Stimulated activated naive CD8-positive, alpha-beta T cell treated with anti-CD3 and anti-CD28 coated beads, Interleukin-15, amount 100 ng/mL, for 72 hours (primary cell): ENCODE results near the gene FAM53B.
A peak's percentile ranks its signal among the peaks of the same experiment; 100 is the strongest.
"Not testable (repeated sequence)": the region's sequence is repeated elsewhere in the genome, so short reads cannot be mapped to it uniquely, and the experiment has no call there.

ENCODE experiments used
- ATAC-seq: fragments of 150-1000 bp; cut with Tn5 transposase; 2 replicates; pipeline ENCODE4 v1.10.0; 2021; ENCODE audit warnings: mild to moderate bottlenecking, moderate library complexity
- DNase-seq, 2 donors: peaks; one replicate each; pipeline ENCODE4 v3.0.0; 2021 to 2022
- H3K27ac Mint-ChIP-seq, 2 donors: one replicate each; pipeline ENCODE4 v1.8.0; 2022; ENCODE audit warnings: mild to moderate bottlenecking in 2 of 2, mixed read lengths in 2 of 2, moderate library complexity in 2 of 2
- H3K27me3 Mint-ChIP-seq: one replicate; pipeline ENCODE4 v1.8.0; 2022; ENCODE audit warnings: mixed read lengths
- H3K4me1 Mint-ChIP-seq: one replicate; pipeline ENCODE4 v1.8.0; 2022; ENCODE audit warnings: mild to moderate bottlenecking, mixed read lengths
- H3K4me3 Mint-ChIP-seq, 2 donors: one replicate each; pipeline ENCODE4 v1.8.0; 2022; ENCODE audit warnings: mild to moderate bottlenecking in 2 of 2, mixed read lengths in 2 of 2, moderate library complexity in 1 of 2
- H3K9me3 Mint-ChIP-seq, 2 donors: one replicate each; pipeline ENCODE4 v1.8.0; 2022; ENCODE audit warnings: mixed read lengths in 2 of 2

The FAM53B gene

DNA sequence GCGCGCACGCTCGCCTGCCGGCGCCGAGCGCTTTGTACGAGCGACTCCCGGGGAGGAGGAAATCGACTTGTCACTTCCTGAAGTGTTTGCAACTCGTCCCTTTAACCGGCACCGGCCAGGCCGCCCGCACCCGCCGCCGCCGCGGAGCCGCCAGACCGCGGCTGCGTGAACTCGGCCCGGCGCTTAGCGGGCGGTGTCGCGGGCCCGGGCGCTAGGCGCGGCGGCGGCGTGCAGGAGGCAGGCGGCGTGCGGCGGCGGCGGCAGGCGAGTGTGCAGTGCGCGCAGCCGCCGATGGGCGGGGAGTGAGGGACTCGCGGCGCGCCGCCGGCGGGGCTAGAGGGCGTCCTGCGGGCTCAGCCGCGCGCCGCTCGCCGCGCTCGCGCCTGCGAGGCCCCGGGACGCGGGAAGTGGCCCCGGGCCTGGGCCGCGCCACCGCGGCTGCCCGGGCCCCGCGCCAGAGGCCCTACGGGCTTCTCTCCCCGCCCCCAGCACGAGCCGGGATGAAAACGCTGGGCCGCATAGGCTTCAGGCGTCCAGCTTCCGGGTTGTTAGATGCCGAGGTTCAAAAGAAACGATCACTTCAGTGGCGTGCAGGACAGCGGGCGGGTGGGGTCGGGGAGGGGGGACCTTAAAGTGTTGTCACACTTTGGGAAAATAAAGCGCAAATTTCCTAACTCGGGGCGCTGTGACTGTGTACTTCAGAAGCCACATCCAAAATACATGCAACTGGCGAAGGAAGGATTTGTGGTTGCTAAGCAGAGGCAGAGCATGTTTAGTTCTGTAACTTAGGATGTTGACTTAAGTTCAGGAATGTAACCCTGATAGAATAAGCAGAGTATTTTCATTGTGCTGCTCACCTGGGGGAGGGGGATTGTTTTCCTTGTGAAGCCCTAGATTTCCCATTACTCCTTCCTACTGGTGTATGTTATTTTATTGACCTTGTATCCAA is at the start of gene FAM53B:
Gene FAM53B (minus strand): TSS at position 277 of the 949 bp plus-strand sequence. CDS start 37,665 bp downstream, outside the sequence.
- Mint-ChIP-seq H3K27me3 (peaks cover 20% of the 10 kb centered on the region), H3K4me3 (peak within 1 kb of the TSS; percentile 96 to 98), H3K4me1 (peaks cover 45% of the 10 kb centered on the region), H3K27ac (peak within 1 kb of the TSS; percentile 71 to 94), H3K9me3 (no peaks in the 10 kb centered on the region)
- ATAC-seq (peak; percentile 86), DNase-seq (peak; percentile 77 to 82)

- ATAC-seq (no peak), DNase-seq (no peak)
- Mint-ChIP-seq H3K4me3 (peak overlapping the region; percentile 90 to 97), H3K27ac (peak overlapping the region in 1 of 2 donors; percentile 98), H3K9me3 (no peaks in the 10 kb centered on the region), H3K27me3 (no peaks in the 10 kb centered on the region), H3K4me1 (peaks cover 16% of the 10 kb centered on the region)
Measured at GRCh38 chr10:124792998-124793352, 48.8 kb upstream of the FAM53B start.

DNA sequence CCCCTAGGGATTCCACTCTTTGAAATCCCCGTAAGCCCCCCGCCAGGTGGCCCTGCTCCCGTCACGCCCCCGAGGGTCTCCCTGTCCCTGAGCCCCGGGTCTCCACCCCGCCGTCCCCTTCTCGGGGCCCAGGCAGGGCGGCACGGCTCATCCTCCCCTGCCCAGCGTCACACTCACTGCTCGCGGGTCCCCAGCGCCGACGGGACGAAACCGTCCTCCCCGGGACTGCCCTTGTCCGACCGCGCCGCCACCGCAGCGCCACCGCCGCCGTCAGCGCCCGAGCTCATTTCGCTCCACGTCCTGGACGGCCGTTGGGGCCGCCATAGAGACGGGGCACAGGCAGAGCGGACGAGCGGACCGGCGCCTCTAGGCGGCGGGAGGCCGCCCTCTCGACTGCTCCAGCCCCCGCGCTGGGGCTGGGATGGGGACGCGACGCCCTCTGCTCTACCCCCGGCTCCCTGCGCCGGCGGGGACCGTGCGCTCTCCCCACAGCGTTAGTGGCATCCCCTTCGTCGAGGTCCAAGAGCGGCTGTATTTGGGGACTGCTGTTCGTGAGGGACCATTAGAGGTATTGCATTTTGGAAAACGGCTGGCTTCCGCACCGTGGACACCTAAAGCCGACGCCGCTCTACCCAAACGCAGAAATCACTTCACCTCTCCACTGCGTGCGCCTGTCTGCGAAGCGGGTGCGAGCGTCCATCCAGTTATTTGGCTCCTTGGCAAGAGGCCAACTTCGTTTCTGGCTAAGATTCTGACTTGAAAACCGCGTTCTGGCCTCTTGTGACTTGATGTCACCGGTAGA is 47.6 kb upstream of the FAM53B start, which contains the start of gene EEF1AKMT2:
Gene EEF1AKMT2 (minus strand): TSS at position 341 of the 802 bp plus-strand sequence. CDS start 54 bp downstream, at position 287.
- H3K9me3 Mint-ChIP-seq, result no peaks in the 10 kb centered on the region
- H3K27ac Mint-ChIP-seq, result peak within 1 kb of the TSS; percentile 98
- no peaks in the 10 kb centered on the region for H3K27me3 Mint-ChIP-seq
- peak; percentile 90 to 91 for DNase-seq
- peak; percentile 99 for ATAC-seq
- peaks cover 16% of the 10 kb centered on the region for H3K4me1 Mint-ChIP-seq
- peak within 1 kb of the TSS; percentile 90 to 97 for H3K4me3 Mint-ChIP-seq

- not testable (repeated sequence) for ATAC-seq, H3K4me3 Mint-ChIP-seq, H3K27ac Mint-ChIP-seq, H3K4me1 Mint-ChIP-seq, DNase-seq, H3K9me3 Mint-ChIP-seq, H3K27me3 Mint-ChIP-seq
Measured at GRCh38 chr10:124782900-124783299, 38.7 kb upstream of the FAM53B start.

DNA sequence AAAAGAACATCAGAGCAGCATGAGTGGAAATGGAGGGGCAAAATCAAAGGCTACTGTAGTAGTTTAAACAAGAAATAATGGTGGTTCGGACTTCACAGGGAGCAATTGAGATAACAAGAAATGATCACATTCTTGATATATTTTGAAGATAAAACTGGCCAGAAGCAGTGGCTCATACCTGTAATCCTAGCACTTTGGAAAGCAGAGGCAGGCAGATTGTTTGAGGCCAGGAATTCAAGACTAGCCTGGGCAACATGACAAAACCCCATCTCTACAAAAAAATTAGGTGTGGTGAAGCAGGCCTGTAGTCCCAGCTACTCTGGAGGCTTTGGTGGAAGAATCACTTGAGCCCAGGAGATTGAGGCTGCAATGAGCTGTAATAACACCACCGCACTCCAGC is 24.6 kb upstream of the FAM53B start:
- H3K4me1 Mint-ChIP-seq, result no peaks in the 10 kb centered on the region
- DNase-seq, result no peak
- H3K27ac Mint-ChIP-seq, result no peak overlapping the region
- no peak overlapping the region for H3K4me3 Mint-ChIP-seq
- ATAC-seq, result no peak
- no peaks in the 10 kb centered on the region for H3K27me3 Mint-ChIP-seq
- no peaks in the 10 kb centered on the region for H3K9me3 Mint-ChIP-seq

- H3K27ac Mint-ChIP-seq, result no peak overlapping the region
- H3K27me3 Mint-ChIP-seq, result no peaks in the 10 kb centered on the region
- no peak for DNase-seq
- H3K4me1 Mint-ChIP-seq, result no peaks in the 10 kb centered on the region
- ATAC-seq, result no peak
- H3K4me3 Mint-ChIP-seq, result no peak overlapping the region
- no peaks in the 10 kb centered on the region for H3K9me3 Mint-ChIP-seq
Measured at GRCh38 chr10:124765256-124765655, 21.1 kb upstream of the FAM53B start.

GRCh38 chr10:124763267-124763666 is 19.1 kb upstream of the FAM53B start:
- DNase-seq, result no peak
- no peaks in the 10 kb centered on the region for H3K4me1 Mint-ChIP-seq

DNA sequence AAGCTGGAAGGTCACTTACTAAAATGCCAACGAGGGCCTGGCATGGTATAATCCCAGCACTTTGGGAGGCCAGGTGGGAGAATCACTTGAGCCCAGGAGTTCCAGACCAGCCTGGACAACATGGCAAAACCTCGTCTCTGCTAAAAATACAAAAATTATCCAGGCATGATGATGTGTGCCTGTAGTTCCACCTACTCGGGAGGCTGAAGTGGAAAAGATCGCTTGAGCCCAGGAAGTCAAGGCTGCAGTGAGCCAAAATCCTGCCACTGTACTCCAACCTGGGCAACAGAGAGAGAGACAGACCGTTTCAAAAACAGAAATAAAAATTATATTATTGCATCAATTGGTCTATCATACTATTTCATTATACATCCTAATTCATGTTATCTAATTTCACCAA is 18.1 kb upstream of the FAM53B start:
- Mint-ChIP-seq H3K9me3 (no peaks in the 10 kb centered on the region), H3K4me1 (no peaks in the 10 kb centered on the region), H3K4me3 (no peak overlapping the region), H3K27ac (peak overlapping the region in 1 of 2 donors; percentile 66), H3K27me3 (no peaks in the 10 kb centered on the region)
- ATAC-seq (no peak), DNase-seq (no peak)

More at GRCh38 chr10:124763267-124763666, 19.1 kb upstream of the FAM53B start:
- Mint-ChIP-seq H3K27me3 (no peaks in the 10 kb centered on the region), H3K4me3 (no peak overlapping the region), H3K27ac (no peak overlapping the region), H3K9me3 (no peaks in the 10 kb centered on the region)
- ATAC-seq, result no peak

- Mint-ChIP-seq H3K9me3 (no peaks in the 10 kb centered on the region), H3K27ac (no peak overlapping the region), H3K4me1 (no peaks in the 10 kb centered on the region), H3K4me3 (no peak overlapping the region), H3K27me3 (no peaks in the 10 kb centered on the region)
- ATAC-seq (no peak), DNase-seq (no peak)
Measured at GRCh38 chr10:124756156-124756903, 12.2 kb upstream of the FAM53B start.

- Mint-ChIP-seq H3K27ac (no peak overlapping the region), H3K4me1 (no peaks in the 10 kb centered on the region), H3K4me3 (no peak overlapping the region), H3K9me3 (no peaks in the 10 kb centered on the region), H3K27me3 (no peaks in the 10 kb centered on the region)
- DNase-seq (no peak), ATAC-seq (no peak)
Measured at GRCh38 chr10:124755581-124755980, 11.4 kb upstream of the FAM53B start.

DNA sequence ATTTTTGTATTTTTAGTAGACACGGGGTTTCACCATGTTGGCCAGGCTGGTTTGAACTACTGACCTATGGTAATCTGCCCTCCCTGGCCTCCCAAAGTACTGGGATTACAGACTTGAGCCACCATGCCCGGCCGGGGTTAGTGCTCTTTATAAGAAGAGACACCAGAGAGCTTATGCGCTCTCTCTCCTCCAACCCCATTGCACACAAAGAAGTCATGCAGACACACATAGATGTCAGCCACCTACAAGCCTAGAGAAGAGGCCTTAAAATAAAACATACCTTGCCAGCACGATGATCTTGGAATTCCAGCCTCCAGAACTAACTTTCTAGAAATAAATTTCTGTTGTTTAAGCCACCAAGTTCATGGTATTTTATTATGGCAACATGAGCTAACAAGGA is 10.0 kb upstream of the FAM53B start:
- no peak for DNase-seq
- no peak for ATAC-seq
- Mint-ChIP-seq H3K27ac (no peak overlapping the region), H3K4me3 (no peak overlapping the region), H3K27me3 (no peaks in the 10 kb centered on the region), H3K9me3 (no peaks in the 10 kb centered on the region), H3K4me1 (peaks cover 9% of the 10 kb centered on the region)

DNA sequence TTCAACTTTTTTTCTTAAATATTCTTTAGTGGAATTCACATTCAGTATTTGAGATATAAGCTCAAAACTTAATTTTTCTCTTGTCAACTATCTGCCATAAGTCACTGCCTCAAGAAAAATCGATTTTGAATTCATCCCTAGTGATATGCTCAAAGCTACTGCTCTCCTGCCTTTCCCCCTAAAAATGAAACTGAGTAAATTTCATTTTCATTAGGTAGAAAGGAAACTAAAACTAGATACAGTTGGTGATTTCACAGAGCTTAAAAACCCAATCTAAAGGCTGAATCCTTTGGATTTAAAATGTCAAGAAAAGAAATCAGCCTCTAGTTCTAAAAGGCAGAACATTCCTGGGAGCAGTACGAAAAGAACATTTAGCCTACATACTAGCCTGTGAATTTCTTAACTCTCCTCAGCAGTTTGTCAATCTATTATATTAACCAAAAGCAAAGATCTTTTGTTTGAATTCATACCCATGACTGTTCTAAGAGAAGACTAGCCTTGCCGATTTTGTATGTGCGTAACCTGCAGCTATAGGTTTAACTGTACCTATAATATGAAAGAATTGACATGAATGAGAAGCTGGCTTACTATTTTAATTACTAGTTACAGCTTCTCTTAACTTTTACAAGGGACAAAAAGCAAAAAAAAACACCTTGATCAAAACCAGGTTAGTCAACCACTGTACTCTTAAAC is 4.9 kb upstream of the FAM53B start:
- ATAC-seq, result no peak
- Mint-ChIP-seq H3K4me3 (peak overlapping the region in 1 of 2 donors; percentile 31), H3K4me1 (peaks cover 15% of the 10 kb centered on the region), H3K9me3 (no peaks in the 10 kb centered on the region), H3K27ac (peak overlapping the region; percentile 34 to 69), H3K27me3 (no peaks in the 10 kb centered on the region)
- DNase-seq, result no peak

DNA sequence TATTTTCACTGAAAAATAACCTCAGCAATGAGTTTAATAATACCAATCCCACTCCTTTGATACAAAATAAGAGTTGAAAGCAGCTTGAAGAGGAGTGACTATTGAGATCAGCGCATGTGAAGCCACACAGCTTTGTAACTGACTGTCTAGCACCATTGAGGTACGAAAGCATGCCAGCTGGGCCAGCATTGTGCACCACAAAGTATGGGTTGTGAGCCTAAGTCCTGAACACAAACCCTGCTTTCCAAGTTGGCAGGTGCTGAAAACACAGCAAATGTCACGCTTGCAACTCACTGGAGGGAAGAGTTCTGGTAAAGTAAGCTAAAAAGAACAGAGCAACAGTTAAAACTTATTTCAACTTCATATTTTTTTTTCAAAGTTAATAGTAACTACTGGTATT is 4.0 kb upstream of the FAM53B start:
- Mint-ChIP-seq H3K4me1 (peaks cover 15% of the 10 kb centered on the region), H3K27ac (no peak overlapping the region), H3K27me3 (no peaks in the 10 kb centered on the region), H3K4me3 (no peak overlapping the region), H3K9me3 (no peaks in the 10 kb centered on the region)
- ATAC-seq (no peak), DNase-seq (no peak)

DNA sequence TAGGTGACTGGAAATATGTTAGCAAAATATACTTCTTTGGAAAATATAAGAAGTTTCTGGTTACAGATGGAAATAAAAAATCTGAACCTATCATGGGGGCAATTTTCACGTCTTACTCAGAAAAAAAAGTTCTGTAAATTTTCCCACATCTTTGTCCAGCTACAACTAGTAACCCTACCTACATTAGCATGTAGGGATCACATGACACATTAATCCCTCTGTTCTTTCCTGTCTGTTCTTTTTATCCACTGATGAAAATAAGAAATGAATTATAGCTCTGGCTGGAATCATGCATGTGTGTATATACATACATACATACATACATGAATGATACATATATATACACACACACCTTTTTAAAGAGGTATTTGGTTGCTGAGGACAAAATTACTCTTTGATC is 3.6 kb upstream of the FAM53B start:
- peaks cover 19% of the 10 kb centered on the region for H3K4me1 Mint-ChIP-seq
- H3K27ac Mint-ChIP-seq, result no peak overlapping the region
- no peaks in the 10 kb centered on the region for H3K9me3 Mint-ChIP-seq
- H3K27me3 Mint-ChIP-seq, result peaks cover 4% of the 10 kb centered on the region
- ATAC-seq (no peak), DNase-seq (no peak)
- no peak overlapping the region for H3K4me3 Mint-ChIP-seq

GRCh38 chr10:124746992-124747391 is 2.8 kb upstream of the FAM53B start:
- ATAC-seq (no peak), DNase-seq (no peak)
- H3K4me3 Mint-ChIP-seq, result no peak overlapping the region
- H3K4me1 Mint-ChIP-seq, result peaks cover 26% of the 10 kb centered on the region
- H3K27ac Mint-ChIP-seq, result no peak overlapping the region
- no peaks in the 10 kb centered on the region for H3K9me3 Mint-ChIP-seq
- H3K27me3 Mint-ChIP-seq, result peaks cover 9% of the 10 kb centered on the region
